Mammary epithelial cell (primary cell): ENCODE results near the gene RTKN2.

Experiments
- EZH2 ChIP-seq: IDR thresholded peaks from 2 replicates; pipeline ENCODE4 v1.6.1; 2012; ENCODE audit warnings: low read length, inconsistent platforms, borderline replicate concordance
- TF ChIP-seq, protein P1 (sequence below), 2 donors: IDR thresholded peaks in 1 of 2; conservative IDR thresholded peaks in 1 of 2; 2 replicates each; pipeline ENCODE4 v1.5.1; 2011 to 2012; ENCODE audit warnings: inconsistent platforms in 2 of 2, low read length in 2 of 2, mild to moderate bottlenecking in 2 of 2, control low read depth in 1 of 2, low read depth in 1 of 2; ENCODE audit not compliant: insufficient read depth in 1 of 2; ENCODE audit errors: extremely low read depth in 1 of 2

DNA sequence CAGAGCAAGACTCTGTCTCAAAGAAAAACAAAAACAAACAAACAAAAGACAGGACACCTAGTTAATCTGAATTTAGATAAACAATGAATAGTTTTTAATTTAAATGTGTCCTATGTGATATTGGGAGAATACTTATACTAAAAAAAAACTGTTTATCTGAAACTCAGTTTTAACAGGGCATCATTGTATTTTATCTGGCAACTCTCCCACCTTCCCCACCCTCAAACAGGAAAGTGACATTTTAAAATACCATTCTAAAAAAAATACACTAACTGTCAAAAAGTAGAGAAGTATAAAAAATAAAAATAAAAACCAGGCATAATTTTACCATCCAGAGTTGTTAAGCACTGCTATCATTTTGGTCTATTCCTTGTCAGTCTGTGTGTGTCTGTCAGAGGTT is 119.0 kb downstream of the RTKN2 start:
- no peak for TF ChIP-seq EZH2
- TF ChIP-seq, protein P1, sequence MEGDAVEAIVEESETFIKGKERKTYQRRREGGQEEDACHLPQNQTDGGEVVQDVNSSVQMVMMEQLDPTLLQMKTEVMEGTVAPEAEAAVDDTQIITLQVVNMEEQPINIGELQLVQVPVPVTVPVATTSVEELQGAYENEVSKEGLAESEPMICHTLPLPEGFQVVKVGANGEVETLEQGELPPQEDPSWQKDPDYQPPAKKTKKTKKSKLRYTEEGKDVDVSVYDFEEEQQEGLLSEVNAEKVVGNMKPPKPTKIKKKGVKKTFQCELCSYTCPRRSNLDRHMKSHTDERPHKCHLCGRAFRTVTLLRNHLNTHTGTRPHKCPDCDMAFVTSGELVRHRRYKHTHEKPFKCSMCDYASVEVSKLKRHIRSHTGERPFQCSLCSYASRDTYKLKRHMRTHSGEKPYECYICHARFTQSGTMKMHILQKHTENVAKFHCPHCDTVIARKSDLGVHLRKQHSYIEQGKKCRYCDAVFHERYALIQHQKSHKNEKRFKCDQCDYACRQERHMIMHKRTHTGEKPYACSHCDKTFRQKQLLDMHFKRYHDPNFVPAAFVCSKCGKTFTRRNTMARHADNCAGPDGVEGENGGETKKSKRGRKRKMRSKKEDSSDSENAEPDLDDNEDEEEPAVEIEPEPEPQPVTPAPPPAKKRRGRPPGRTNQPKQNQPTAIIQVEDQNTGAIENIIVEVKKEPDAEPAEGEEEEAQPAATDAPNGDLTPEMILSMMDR (conservative IDR thresholded peaks at IDR 0.05 in 1 of 2, IDR thresholded peaks at IDR 0.05 in 1 of 2; ENCODE audit: extremely low read depth in 1 of 2, insufficient read depth in 1 of 2, low read depth in 1 of 2, low read length in 2 of 2): no peak
